Endothelial cell of umbilical vein (primary cell): ENCODE results near the gene GRID2IP. TPM values are rescaled to one million over a fixed set of nuclear protein-coding genes. Genes with fewer than 3 reads are reported as not detected.

Experiments used
- BruUV-seq: library from RNA; stranded (reverse); fragments of 400-500 nt; replicated peaks from 2 replicates; lab custom pipeline; 2021; lab: Mats Ljungman, UMichigan
- CTCF ChIA-PET: fragments of 300-600, 350-600 bp; sonication (Branson Sonifier 250); formaldehyde crosslinking; loops from one replicate; lab custom pipeline; 2021; ENCODE audit warnings: antibody characterized with exemption, inconsistent platforms; lab: Charles Lee
- POLR2A ChIA-PET: fragments of 300-600, 350-600 bp; sonication (Branson Sonifier 250); formaldehyde crosslinking; loops from one replicate; lab custom pipeline; 2021; ENCODE audit warnings: antibody characterized with exemption, inconsistent platforms; lab: Charles Lee
- DNase-seq: peaks from one replicate; pipeline ENCODE4 v3.0.0-alpha.2; 2011; ENCODE audit warnings: low read depth, low spot score
- FAIRE-seq: peaks from 2 replicates; lab custom pipeline; 2011; peaks lifted over from hg19 to GRCh38; lab: Jason Lieb, UNC
- H2AFZ ChIP-seq: 2 replicates; pipeline ENCODE4 v1.6.0; 2012; ENCODE audit warnings: low read depth, low read length, control low read depth, inconsistent platforms
- H3K27ac ChIP-seq: 2 replicates; pipeline ENCODE4 v1.5.1; 2011; ENCODE audit warnings: low read depth, mild to moderate bottlenecking, control low read depth, low read length, moderate library complexity; ENCODE audit not compliant: insufficient read depth
- H3K27me3 ChIP-seq, 2 experiments: 2 replicates each; pipeline versions ENCODE4 v1.6.0 to v1.6.1; 2011; ENCODE audit warnings: low read length in 2 of 2, mixed read lengths in 1 of 2; ENCODE audit not compliant: control insufficient read depth in 2 of 2, insufficient read depth in 2 of 2
- H3K36me3 ChIP-seq, 2 experiments: 2 replicates in 1 of 2; 3 replicates in 1 of 2; pipeline ENCODE4 v1.5.1; 2011; ENCODE audit warnings: low read length in 2 of 2, mild to moderate bottlenecking in 1 of 2, moderate library complexity in 1 of 2; ENCODE audit not compliant: control insufficient read depth in 2 of 2, insufficient read depth in 2 of 2; ENCODE audit errors: extremely low read depth in 1 of 2
- H3K4me1 ChIP-seq: 3 replicates; pipeline ENCODE4 v1.5.1; 2011; ENCODE audit warnings: mild to moderate bottlenecking, low read length; ENCODE audit not compliant: control insufficient read depth, insufficient read depth; ENCODE audit errors: extremely low read depth
- H3K4me2 ChIP-seq: 2 replicates; pipeline ENCODE4 v1.6.1; 2011; ENCODE audit warnings: low read length, control low read depth, mixed read lengths; ENCODE audit not compliant: insufficient read depth
- H3K4me3 ChIP-seq, 3 experiments: fragments of 200-600 bp in 1 of 3; sonication (generic), shearing (Covaris generic) in 1 of 3; replicated peaks in 1 of 3; 2 replicates each; pipeline ENCODE4 v1.5.1; 2011 to 2016; ENCODE audit warnings: control low read depth in 3 of 3, low read length in 3 of 3, mild to moderate bottlenecking in 2 of 3, inconsistent platforms in 1 of 3, low read depth in 1 of 3, moderate library complexity in 1 of 3; ENCODE audit not compliant: insufficient read depth in 1 of 3
- H3K79me2 ChIP-seq: 2 replicates; pipeline ENCODE4 v1.6.0; 2012; ENCODE audit warnings: low read length, inconsistent platforms; ENCODE audit not compliant: control insufficient read depth, insufficient read depth
- H3K9ac ChIP-seq: replicated peaks from 2 replicates; pipeline ENCODE3; 2011; ENCODE audit warnings: low read length, control low read depth; ENCODE audit not compliant: insufficient read depth; ENCODE audit errors: extremely low read depth
- H3K9me1 ChIP-seq: replicated peaks from 3 replicates; pipeline ENCODE4 v1.6.0; 2011; ENCODE audit warnings: mild to moderate bottlenecking, low read length; ENCODE audit not compliant: control insufficient read depth, insufficient read depth; ENCODE audit errors: extremely low read depth
- H3K9me3 ChIP-seq: replicated peaks from 2 replicates; pipeline ENCODE4 v1.5.1; 2012; ENCODE audit warnings: low read length, inconsistent platforms; ENCODE audit not compliant: control insufficient read depth, insufficient read depth
- H4K20me1 ChIP-seq: replicated peaks from 2 replicates; pipeline ENCODE3; 2011; ENCODE audit warnings: mild to moderate bottlenecking, low read length; ENCODE audit not compliant: control insufficient read depth, insufficient read depth; ENCODE audit errors: extremely low read depth
- CTCF ChIP-seq, 2 donors: IDR thresholded peaks; 1 replicate in 1 of 2; 2 replicates in 1 of 2; pipeline ENCODE4 v1.5.1; 2011; ENCODE audit warnings: low read length in 2 of 2, mild to moderate bottlenecking in 2 of 2, moderate library complexity in 2 of 2, control low read depth in 1 of 2, inconsistent platforms in 1 of 2, low read depth in 1 of 2; ENCODE audit not compliant: insufficient read depth in 1 of 2; ENCODE audit errors: extremely low read depth in 1 of 2
- EZH2 ChIP-seq: IDR thresholded peaks from 2 replicates; pipeline ENCODE4 v1.6.1; 2012; ENCODE audit warnings: borderline replicate concordance, low read depth, mild to moderate bottlenecking, moderate library complexity, low read length, inconsistent platforms; ENCODE audit not compliant: severe bottlenecking
- FOS ChIP-seq: IDR thresholded peaks from 2 replicates; pipeline ENCODE4 v1.6.1; 2011; ENCODE audit warnings: mild to moderate bottlenecking, low read length, moderate library complexity, borderline replicate concordance; ENCODE audit not compliant: insufficient read depth
- GATA2 ChIP-seq: IDR thresholded peaks from 2 replicates; pipeline ENCODE4 v1.7.0; 2011; ENCODE audit warnings: low read depth, mild to moderate bottlenecking, moderate library complexity, mixed read lengths, low read length; ENCODE audit not compliant: insufficient read length, insufficient read depth
- JUN ChIP-seq: IDR thresholded peaks from 2 replicates; pipeline ENCODE4 v1.6.1; 2011; ENCODE audit warnings: borderline replicate concordance, low read depth; ENCODE audit not compliant: insufficient read length, insufficient read depth
- MAX ChIP-seq: IDR thresholded peaks from 2 replicates; pipeline ENCODE4 v1.6.1; 2011; ENCODE audit not compliant: insufficient read depth, insufficient read length
- MYC ChIP-seq: IDR thresholded peaks from one replicate; pipeline ENCODE4 v1.6.1; 2011; ENCODE audit warnings: mild to moderate bottlenecking, low read depth, low read length
- POLR2A ChIP-seq: IDR thresholded peaks from 2 replicates; pipeline ENCODE4 v1.6.1; 2012; ENCODE audit warnings: low read depth, mild to moderate bottlenecking, control low read depth, low read length
- POLR2AphosphoS5 ChIP-seq: IDR thresholded peaks from 2 replicates; pipeline ENCODE4 v1.6.1; 2012; ENCODE audit warnings: low read depth, mild to moderate bottlenecking, control low read depth, low read length, moderate library complexity; ENCODE audit not compliant: insufficient read depth
- dilution Hi-C: fragments of 300-500 bp; cut with MboI; formaldehyde crosslinking; loops from one replicate; pipeline ENCODE4 v1.15.0; 2019; ENCODE audit warnings: low sequenced_read_pairs; ENCODE audit not compliant: extremely low pct_ligation_motif_present
- intact Hi-C: fragments of 100-400 bp; cut with micrococcal nuclease; formaldehyde crosslinking; loops from one replicate; pipeline ENCODE4 v1.10.0; 2022
- polyA plus RNA-seq, 4 experiments: library from polyadenylated mRNA; depleted of rRNA in 3 of 4; stranded (reverse) in 3 of 4; unstranded in 1 of 4; fragments of >200 nt; gene quantifications; 2 replicates each; pipeline versions ENCODE4 v1.2.1 to v1.2.3, GENCODE V29; 2011 to 2012; ENCODE audit warnings: missing spikeins in 1 of 4
- total RNA-seq: library from RNA; stranded (reverse); gene quantifications from 2 replicates; pipeline ENCODE4 v1.2.3, GENCODE V29; 2021

The GRID2IP gene
- total and polyA plus RNA-seq, 2 donors (not counting 3 experiments of a cell fraction or from before 2014, with no cell fraction given): not detected

- no peak overlapping the region for H3K9ac ChIP-seq
- ChIA-PET CTCF (interaction anchor here (0.8 to 1.3 kb wide), 3 partner anchors 9 to 15 kb away, joined by 3 to 4 read pairs (median 3); partner anchors contain the start of gene ZDHHC4), POLR2A (no interaction called here)
- dilution Hi-C loops: no loop called here
- TF ChIP-seq POLR2AphosphoS5: no peak
- no peak for TF ChIP-seq EZH2
- TF ChIP-seq CTCF (IDR thresholded peaks at IDR 0.05; ENCODE audit: extremely low read depth in 1 of 2, insufficient read depth in 1 of 2, low read depth in 1 of 2, low read length in 2 of 2): no peak
- TF ChIP-seq POLR2A: no peak
- TF ChIP-seq JUN: no peak
- TF ChIP-seq MAX: no peak
- TF ChIP-seq GATA2: no peak
- no peak for TF ChIP-seq FOS
- no peak for TF ChIP-seq MYC
- H3K27ac ChIP-seq: no peak overlapping the region
- no peak overlapping the region for H2AFZ ChIP-seq
- intact Hi-C loops: no loop called here
- H3K9me3 ChIP-seq: no peaks in the 10 kb centered on the region
- H3K4me3 ChIP-seq: no peak overlapping the region
- H3K4me1 ChIP-seq: no peaks in the 10 kb centered on the region
- BruUV-seq: no TSS peak
- H3K4me2 ChIP-seq: no peak overlapping the region
- H3K79me2 ChIP-seq: no peaks in the 10 kb centered on the region
- FAIRE-seq: no peak
- H3K9me1 ChIP-seq: no peaks in the 10 kb centered on the region
- H3K36me3 ChIP-seq: no peaks in the 10 kb centered on the region
- DNase-seq: no peak
- no peaks in the 10 kb centered on the region for H4K20me1 ChIP-seq
- H3K27me3 ChIP-seq: no peaks in the 10 kb centered on the region
These were observed 14.4 kb upstream of the GRID2IP start for GRCh38 chr7:6565655-6566054.
